Endodermal cell (in vitro differentiated cells): Measurements from ENCODE around the gene CISH. TPM values are rescaled to one million over a fixed set of nuclear protein-coding genes. Genes with fewer than 3 reads are reported as not detected.

Experiments
- DNase-seq: peaks from one replicate; pipeline ENCODE4 v3.0.0-alpha.2; 2017
- H3K27ac ChIP-seq: 2 replicates; pipeline ENCODE4 v1.5.1; 2013; ENCODE audit warnings: mild to moderate bottlenecking, low read depth, low read length, moderate library complexity
- H3K27me3 ChIP-seq: 2 replicates; pipeline ENCODE4 v1.6.1; 2013; ENCODE audit warnings: mild to moderate bottlenecking, low read length, moderate library complexity; ENCODE audit not compliant: insufficient read depth, control insufficient read depth, poor library complexity, severe bottlenecking
- H3K36me3 ChIP-seq: 2 replicates; pipeline ENCODE4 v1.7.0; 2013; ENCODE audit warnings: mild to moderate bottlenecking, low read length, moderate library complexity; ENCODE audit not compliant: control insufficient read depth, insufficient read depth
- H3K4me1 ChIP-seq: one replicate; pipeline ENCODE4 v1.7.0; 2013; ENCODE audit warnings: low read length; ENCODE audit not compliant: control insufficient read depth, insufficient read depth
- H3K4me3 ChIP-seq: 2 replicates; pipeline ENCODE4 v1.5.1; 2013; ENCODE audit warnings: mild to moderate bottlenecking, low read length, moderate library complexity
- H3K9ac ChIP-seq: 2 replicates; pipeline ENCODE4 v1.6.1; 2013; ENCODE audit warnings: mild to moderate bottlenecking, low read length, moderate library complexity; ENCODE audit not compliant: poor library complexity, severe bottlenecking; ENCODE audit errors: extremely low read depth
- H3K9me3 ChIP-seq: 2 replicates; pipeline ENCODE4 v1.6.1; 2013; ENCODE audit warnings: mild to moderate bottlenecking, low read length, moderate library complexity; ENCODE audit not compliant: control insufficient read depth
- H3K27ac Mint-ChIP-seq: 2 replicates; pipeline ENCODE4 v1.8.0; 2020; ENCODE audit warnings: mixed read lengths
- H3K27me3 Mint-ChIP-seq: 2 replicates; pipeline ENCODE4 v1.8.0; 2021; ENCODE audit warnings: mild to moderate bottlenecking, mixed read lengths; ENCODE audit not compliant: insufficient read depth
- H3K36me3 Mint-ChIP-seq: 2 replicates; pipeline ENCODE4 v1.8.0; 2020; ENCODE audit warnings: low read depth, mixed read lengths
- H3K4me1 Mint-ChIP-seq: 2 replicates; pipeline ENCODE4 v1.8.0; 2020; ENCODE audit warnings: mixed read lengths
- H3K4me3 Mint-ChIP-seq: 2 replicates; pipeline ENCODE4 v1.8.0; 2020; ENCODE audit warnings: mild to moderate bottlenecking, moderate library complexity, mixed read lengths
- H3K9me3 Mint-ChIP-seq: 2 replicates; pipeline ENCODE4 v1.8.0; 2020; ENCODE audit warnings: mild to moderate bottlenecking, mixed read lengths
- CTCF ChIP-seq: fragments of 200-600 bp; sonication (generic); conservative IDR thresholded peaks from 2 replicates; pipeline ENCODE4 v1.5.0; 2021; ENCODE audit warnings: antibody characterized with exemption, mild to moderate bottlenecking
- WGBS, 2 experiments: methylation state at CpG; one replicate each; pipeline versions ENCODE4 v1.1.5 to v1.1.7; 2013; ENCODE audit warnings: missing lambda C conversion rate in 2 of 2, mixed read lengths in 1 of 2; ENCODE audit not compliant: insufficient coverage in 1 of 2, insufficient read length in 1 of 2; 5-methylcytosine and 5-hydroxymethylcytosine counted together
- total RNA-seq, 2 donors: library from RNA; stranded (reverse); fragmentation: NEBNext Ultra II Directional in 1 of 2; extraction: Animal tissue kit (Norgen Biotek cat#: 25700) in 1 of 2; gene quantifications; 2 replicates in 1 of 2; 3 replicates in 1 of 2; pipeline ENCODE4 v1.2.1, GENCODE V29; 2021

The CISH gene
- total RNA-seq, 2 donors from 2014 or later = 1.2 to 2.0 TPM

GRCh38 chr3:50617911-50618481, 6.4 kb upstream of the CISH start:
- H3K27me3 ChIP-seq = peaks cover 8% of the 10 kb centered on the region
- H3K4me1 ChIP-seq = peaks cover 8% of the 10 kb centered on the region
- 84% methylated on average over 2 to 6 of the region's 6 CpGs for WGBS, 2 experiments
- no peak for DNase-seq
- Mint-ChIP-seq H3K9me3 (no peaks in the 10 kb centered on the region), H3K4me3 (peak overlapping the region; percentile 71), H3K36me3 (peaks cover 5% of the 10 kb centered on the region), H3K27ac (no peak overlapping the region), H3K27me3 (peaks cover 15% of the 10 kb centered on the region), H3K4me1 (peaks cover 17% of the 10 kb centered on the region)
- no peaks in the 10 kb centered on the region for H3K9me3 ChIP-seq
- H3K27ac ChIP-seq = no peak overlapping the region
- no peaks in the 10 kb centered on the region for H3K36me3 ChIP-seq
- peak overlapping the region; percentile 68 for H3K9ac ChIP-seq
- TF ChIP-seq CTCF = no peak
- peak overlapping the region; percentile 87 for H3K4me3 ChIP-seq

DNA sequence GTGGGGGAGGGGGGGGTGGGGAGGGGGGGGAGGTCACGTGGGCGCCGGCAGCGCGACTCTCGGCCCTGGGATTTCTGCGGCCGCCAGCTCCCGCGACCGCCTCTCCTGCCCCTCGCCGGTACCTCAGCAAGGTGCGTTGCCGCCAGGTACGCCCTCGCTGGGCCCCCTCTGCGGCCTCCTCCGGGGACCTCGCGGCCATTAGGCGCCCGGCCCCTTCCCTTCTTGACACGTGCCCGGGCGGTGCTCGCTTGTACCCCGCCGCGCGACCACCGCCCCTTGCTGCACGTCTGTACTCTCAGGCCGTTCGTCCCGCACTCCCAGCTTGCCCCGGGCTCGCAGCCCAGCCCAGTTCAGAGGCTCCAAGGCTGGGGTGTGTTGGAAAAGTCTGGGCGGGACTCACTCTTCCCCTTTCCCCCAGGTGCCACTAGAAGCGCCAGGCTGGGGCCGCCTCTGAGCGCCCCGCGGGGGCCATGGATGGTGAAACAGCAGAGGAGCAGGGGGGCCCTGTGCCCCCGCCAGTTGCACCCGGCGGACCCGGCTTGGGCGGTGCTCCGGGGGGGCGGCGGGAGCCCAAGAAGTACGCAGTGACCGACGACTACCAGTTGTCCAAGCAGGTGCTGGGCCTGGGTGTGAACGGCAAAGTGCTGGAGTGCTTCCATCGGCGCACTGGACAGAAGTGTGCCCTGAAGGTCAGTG, 5.7 kb upstream of the CISH start, which contains the start of gene MAPKAPK3:
MAPKAPK3 (plus strand) TSS at position 56 of the 696 bp plus-strand sequence; CDS start at position 471, 415 bp downstream.
- H3K9me3 Mint-ChIP-seq = no peaks in the 10 kb centered on the region
- peaks cover under 1% of the 10 kb centered on the region for H3K4me1 ChIP-seq
- peak within 1 kb of the TSS; percentile 87 for H3K4me3 ChIP-seq
- H3K4me3 Mint-ChIP-seq = peak within 1 kb of the TSS; percentile 71
- H3K9ac ChIP-seq = peak within 1 kb of the TSS; percentile 68
- peak; percentile 15 for TF ChIP-seq CTCF
- H3K9me3 ChIP-seq = no peaks in the 10 kb centered on the region
- H3K36me3 ChIP-seq = no peaks in the 10 kb centered on the region
- H3K27me3 Mint-ChIP-seq = peaks cover 23% of the 10 kb centered on the region
- no peak for DNase-seq
- peaks cover 14% of the 10 kb centered on the region for H3K27me3 ChIP-seq
- peaks cover 15% of the 10 kb centered on the region for H3K4me1 Mint-ChIP-seq
- H3K27ac ChIP-seq = peak within 1 kb of the TSS; percentile 47
- WGBS, 2 experiments = 2 to 3% methylated on average over 37 to 57 of the region's 58 CpGs
- peak within 1 kb of the TSS; percentile 86 for H3K27ac Mint-ChIP-seq
- H3K36me3 Mint-ChIP-seq = peaks cover 5% of the 10 kb centered on the region

DNA sequence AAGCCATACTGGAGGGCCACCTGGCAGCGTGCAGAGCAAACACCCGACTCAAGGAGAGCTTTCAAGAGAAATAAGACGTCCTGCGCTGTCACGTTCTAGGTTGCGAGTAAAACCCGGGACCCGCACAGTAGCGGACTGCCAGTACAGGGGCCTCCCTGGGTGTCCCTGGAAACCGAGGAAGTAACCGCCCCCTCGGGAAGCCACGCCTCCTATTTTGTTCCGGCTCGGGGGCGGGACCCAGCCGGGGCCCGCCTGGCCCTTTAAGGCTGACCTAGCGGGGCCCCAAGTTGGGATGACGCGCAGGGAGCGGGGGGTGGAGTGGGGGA, 5.2 kb upstream of the CISH start:
- Mint-ChIP-seq H3K36me3 (peaks cover 5% of the 10 kb centered on the region), H3K4me1 (peaks cover 17% of the 10 kb centered on the region), H3K27ac (peak overlapping the region; percentile 59), H3K9me3 (no peaks in the 10 kb centered on the region), H3K4me3 (peak overlapping the region; percentile 71), H3K27me3 (peaks cover 27% of the 10 kb centered on the region)
- peak overlapping the region; percentile 73 for H3K4me3 ChIP-seq
- H3K4me1 ChIP-seq = no peaks in the 10 kb centered on the region
- no peaks in the 10 kb centered on the region for H3K9me3 ChIP-seq
- no peaks in the 10 kb centered on the region for H3K36me3 ChIP-seq
- peaks cover 14% of the 10 kb centered on the region for H3K27me3 ChIP-seq
- TF ChIP-seq CTCF = no peak
- H3K9ac ChIP-seq = no peak overlapping the region
- DNase-seq = peak; percentile 99
- 0% methylated on average over 9 to 18 of the region's 22 CpGs for WGBS, 2 experiments
- no peak overlapping the region for H3K27ac ChIP-seq
